ENCODE data around the gene IFNAR1.

IFNAR1 gene

DNA sequence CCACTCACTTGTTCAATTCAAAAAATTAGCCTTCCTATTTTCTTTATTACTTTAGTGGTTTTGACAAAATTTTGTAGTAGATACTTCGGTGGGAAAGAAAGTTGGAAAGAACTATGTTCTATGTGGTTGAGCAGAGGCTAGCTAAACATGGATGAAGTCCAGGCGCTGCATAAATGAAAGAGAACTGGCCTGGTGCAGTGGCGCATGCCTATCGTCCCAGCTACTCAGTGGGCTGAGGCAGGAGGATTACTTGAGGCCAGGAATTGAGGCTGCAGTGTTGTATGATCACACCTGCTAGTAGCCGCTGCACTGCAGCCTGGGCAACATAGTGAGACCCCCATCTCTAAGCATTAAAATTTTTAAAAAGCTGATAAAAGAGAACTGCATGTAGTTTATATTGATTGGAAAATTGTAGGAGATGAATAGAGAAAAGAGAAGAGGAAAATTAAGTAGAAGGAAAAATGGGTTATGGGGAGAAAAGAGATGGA, 21.0 kb downstream of the IFNAR1 start:
- H3K9ac ChIP-seq (ENCODE audit: low read length): no peak overlapping the region
- no peaks in the 10 kb centered on the region for H3K9me2 ChIP-seq (replicated peaks; ENCODE audit: insufficient read depth, low read length)

GRCh38 chr21:33348706-33349105, 23.9 kb downstream of the IFNAR1 start:
- H3F3A ChIP-seq (ENCODE audit: insufficient read depth): no peaks in the 10 kb centered on the region
- H3K79me2 ChIP-seq (ENCODE audit: insufficient read depth, low read length): no peaks in the 10 kb centered on the region
- H3K27me3 ChIP-seq (ENCODE audit: low read length): no peaks in the 10 kb centered on the region
- no peak overlapping the region for H2AFZ ChIP-seq (ENCODE audit: low read depth, low read length, severe bottlenecking)
- no peaks in the 10 kb centered on the region for H3K9me2 ChIP-seq (replicated peaks; ENCODE audit: insufficient read depth, low read length)
- TF ChIP-seq, protein P1, sequence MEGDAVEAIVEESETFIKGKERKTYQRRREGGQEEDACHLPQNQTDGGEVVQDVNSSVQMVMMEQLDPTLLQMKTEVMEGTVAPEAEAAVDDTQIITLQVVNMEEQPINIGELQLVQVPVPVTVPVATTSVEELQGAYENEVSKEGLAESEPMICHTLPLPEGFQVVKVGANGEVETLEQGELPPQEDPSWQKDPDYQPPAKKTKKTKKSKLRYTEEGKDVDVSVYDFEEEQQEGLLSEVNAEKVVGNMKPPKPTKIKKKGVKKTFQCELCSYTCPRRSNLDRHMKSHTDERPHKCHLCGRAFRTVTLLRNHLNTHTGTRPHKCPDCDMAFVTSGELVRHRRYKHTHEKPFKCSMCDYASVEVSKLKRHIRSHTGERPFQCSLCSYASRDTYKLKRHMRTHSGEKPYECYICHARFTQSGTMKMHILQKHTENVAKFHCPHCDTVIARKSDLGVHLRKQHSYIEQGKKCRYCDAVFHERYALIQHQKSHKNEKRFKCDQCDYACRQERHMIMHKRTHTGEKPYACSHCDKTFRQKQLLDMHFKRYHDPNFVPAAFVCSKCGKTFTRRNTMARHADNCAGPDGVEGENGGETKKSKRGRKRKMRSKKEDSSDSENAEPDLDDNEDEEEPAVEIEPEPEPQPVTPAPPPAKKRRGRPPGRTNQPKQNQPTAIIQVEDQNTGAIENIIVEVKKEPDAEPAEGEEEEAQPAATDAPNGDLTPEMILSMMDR (IDR thresholded peaks at IDR 0.05; ENCODE audit: insufficient read depth, low read length, poor library complexity, severe bottlenecking): no peak
- TF ChIP-seq EZH2phosphoT487 (conservative IDR thresholded peaks at IDR 0.05; ENCODE audit: low read length): no peak
- H3K36me3 ChIP-seq (ENCODE audit: low read length): peaks cover 14% of the 10 kb centered on the region; the same call in 1 of the 2 replicates
- no peak overlapping the region for H3K27ac ChIP-seq (ENCODE audit: low read depth, low read length)
- H4K20me1 ChIP-seq (ENCODE audit: low read depth, low read length): no peaks in the 10 kb centered on the region
- no peak overlapping the region for H3K4me3 ChIP-seq (ENCODE audit: insufficient read depth, low read length, poor library complexity, severe bottlenecking)
- H3K9me3 ChIP-seq (ENCODE audit: insufficient read depth, low read length): no peaks in the 10 kb centered on the region
- no peak overlapping the region for H3K4me2 ChIP-seq (ENCODE audit: low read depth, low read length, poor library complexity, severe bottlenecking)
- no peak overlapping the region for H3K9ac ChIP-seq (ENCODE audit: low read length)

More for the DNA sequence above, 21.0 kb downstream of the IFNAR1 start:
- no peaks in the 10 kb centered on the region for H4K20me1 ChIP-seq (ENCODE audit: low read depth, low read length)
- H3K4me3 ChIP-seq (ENCODE audit: insufficient read depth, low read length, poor library complexity, severe bottlenecking): no peak overlapping the region
- no peaks in the 10 kb centered on the region for H3K79me2 ChIP-seq (ENCODE audit: insufficient read depth, low read length)
- TF ChIP-seq, protein P1 (IDR thresholded peaks at IDR 0.05; ENCODE audit: insufficient read depth, low read length, poor library complexity, severe bottlenecking): no peak
- TF ChIP-seq EZH2phosphoT487 (conservative IDR thresholded peaks at IDR 0.05; ENCODE audit: low read length): no peak
- H3K27ac ChIP-seq (ENCODE audit: low read depth, low read length): no peak overlapping the region
- no peak overlapping the region for H3K4me2 ChIP-seq (ENCODE audit: low read depth, low read length, poor library complexity, severe bottlenecking)
- H3K9me3 ChIP-seq (ENCODE audit: insufficient read depth, low read length): no peaks in the 10 kb centered on the region
- H3K27me3 ChIP-seq (ENCODE audit: low read length): no peaks in the 10 kb centered on the region
- peaks cover 19% of the 10 kb centered on the region; the same call in 1 of the 2 replicates for H3K36me3 ChIP-seq (ENCODE audit: low read length)
- H3F3A ChIP-seq (ENCODE audit: insufficient read depth): no peaks in the 10 kb centered on the region
- H2AFZ ChIP-seq (ENCODE audit: low read depth, low read length, severe bottlenecking): no peak overlapping the region

GRCh38 chr21:33350676-33351075, 25.9 kb downstream of the IFNAR1 start:
- no peaks in the 10 kb centered on the region for H3F3A ChIP-seq (ENCODE audit: insufficient read depth)
- no peaks in the 10 kb centered on the region for H3K9me2 ChIP-seq (replicated peaks; ENCODE audit: insufficient read depth, low read length)
- H3K27me3 ChIP-seq (ENCODE audit: low read length): no peaks in the 10 kb centered on the region
- H3K27ac ChIP-seq (ENCODE audit: low read depth, low read length): no peak overlapping the region
- TF ChIP-seq, protein P1 (IDR thresholded peaks at IDR 0.05; ENCODE audit: insufficient read depth, low read length, poor library complexity, severe bottlenecking): no peak
- no peak for TF ChIP-seq EZH2phosphoT487 (conservative IDR thresholded peaks at IDR 0.05; ENCODE audit: low read length)
- H3K4me2 ChIP-seq (ENCODE audit: low read depth, low read length, poor library complexity, severe bottlenecking): no peak overlapping the region
- H3K4me3 ChIP-seq (ENCODE audit: insufficient read depth, low read length, poor library complexity, severe bottlenecking): no peak overlapping the region
- H3K9me3 ChIP-seq (ENCODE audit: insufficient read depth, low read length): no peaks in the 10 kb centered on the region
- H4K20me1 ChIP-seq (ENCODE audit: low read depth, low read length): no peaks in the 10 kb centered on the region
- no peak overlapping the region for H2AFZ ChIP-seq (ENCODE audit: low read depth, low read length, severe bottlenecking)
- peaks cover 19% of the 10 kb centered on the region; the same call in 1 of the 2 replicates for H3K36me3 ChIP-seq (ENCODE audit: low read length)
- H3K9ac ChIP-seq (ENCODE audit: low read length): no peak overlapping the region
- H3K79me2 ChIP-seq (ENCODE audit: insufficient read depth, low read length): no peaks in the 10 kb centered on the region
